Osteocyte (in vitro differentiated cells): ENCODE measurements around the gene VPS13A. TPM values are rescaled to one million over a fixed set of nuclear protein-coding genes. Genes with fewer than 3 reads are reported as not detected.

ENCODE experiments used
- DNase-seq: peaks from one replicate; pipeline ENCODE4 v3.0.0; 2021; ENCODE audit warnings: mixed read lengths; ENCODE audit not compliant: unreplicated experiment; ENCODE audit errors: extremely low spot score
- H3K27ac Mint-ChIP-seq: one replicate; pipeline ENCODE4 v1.8.0; 2021; ENCODE audit warnings: mild to moderate bottlenecking, mixed read lengths; ENCODE audit not compliant: unreplicated experiment
- H3K27me3 Mint-ChIP-seq: one replicate; pipeline ENCODE4 v1.8.0; 2021; ENCODE audit warnings: mixed read lengths; ENCODE audit not compliant: unreplicated experiment
- H3K36me3 Mint-ChIP-seq: one replicate; pipeline ENCODE4 v1.8.0; 2021; ENCODE audit warnings: mixed read lengths; ENCODE audit not compliant: unreplicated experiment
- H3K4me1 Mint-ChIP-seq: one replicate; pipeline ENCODE4 v1.8.0; 2021; ENCODE audit warnings: mixed read lengths; ENCODE audit not compliant: unreplicated experiment
- H3K4me3 Mint-ChIP-seq: one replicate; pipeline ENCODE4 v1.8.0; 2021; ENCODE audit warnings: mild to moderate bottlenecking, moderate library complexity, mixed read lengths; ENCODE audit not compliant: unreplicated experiment
- H3K9me3 Mint-ChIP-seq: one replicate; pipeline ENCODE4 v1.8.0; 2021; ENCODE audit warnings: mixed read lengths; ENCODE audit not compliant: unreplicated experiment
- total RNA-seq: library from RNA; stranded (reverse); gene quantifications from 2 replicates; pipeline ENCODE4 v1.2.1, GENCODE V29; 2021
- TF ChIP-seq, protein P1 (sequence below): fragments of 200-600 bp; sonication (generic); IDR thresholded peaks from 2 replicates; pipeline ENCODE4 v1.5.0; 2021; ENCODE audit warnings: antibody characterized with exemption, mild to moderate bottlenecking, moderate library complexity

The VPS13A gene
- total RNA-seq, 1 donor from 2014 or later: 31.4 TPM

DNA sequence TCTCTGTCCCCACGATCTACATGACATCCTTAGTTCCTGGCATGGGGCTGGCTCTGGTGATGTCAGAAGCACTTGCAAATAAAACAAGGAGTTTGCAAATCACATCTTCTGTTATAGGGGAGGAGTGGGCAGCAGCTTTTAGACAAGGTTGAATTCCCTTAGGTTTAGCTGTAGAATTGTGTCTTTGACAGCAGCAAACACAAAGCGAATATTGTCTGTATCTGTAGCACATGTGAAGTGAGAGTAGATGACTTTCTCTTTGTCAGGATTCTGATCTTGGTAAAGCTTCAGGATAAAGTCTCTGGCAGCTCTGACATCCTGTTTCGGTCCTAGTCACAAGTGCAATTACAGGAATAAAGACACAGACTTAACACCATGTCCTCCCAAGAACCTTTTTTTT, 246.5 kb downstream of the VPS13A start:
- H3K9me3 Mint-ChIP-seq: no peaks in the 10 kb centered on the region
- H3K27ac Mint-ChIP-seq: no peak overlapping the region
- no peak overlapping the region for H3K4me3 Mint-ChIP-seq
- DNase-seq: no peak
- no peaks in the 10 kb centered on the region for H3K36me3 Mint-ChIP-seq
- H3K27me3 Mint-ChIP-seq: no peaks in the 10 kb centered on the region
- peaks cover 3% of the 10 kb centered on the region for H3K4me1 Mint-ChIP-seq
- TF ChIP-seq, protein P1, sequence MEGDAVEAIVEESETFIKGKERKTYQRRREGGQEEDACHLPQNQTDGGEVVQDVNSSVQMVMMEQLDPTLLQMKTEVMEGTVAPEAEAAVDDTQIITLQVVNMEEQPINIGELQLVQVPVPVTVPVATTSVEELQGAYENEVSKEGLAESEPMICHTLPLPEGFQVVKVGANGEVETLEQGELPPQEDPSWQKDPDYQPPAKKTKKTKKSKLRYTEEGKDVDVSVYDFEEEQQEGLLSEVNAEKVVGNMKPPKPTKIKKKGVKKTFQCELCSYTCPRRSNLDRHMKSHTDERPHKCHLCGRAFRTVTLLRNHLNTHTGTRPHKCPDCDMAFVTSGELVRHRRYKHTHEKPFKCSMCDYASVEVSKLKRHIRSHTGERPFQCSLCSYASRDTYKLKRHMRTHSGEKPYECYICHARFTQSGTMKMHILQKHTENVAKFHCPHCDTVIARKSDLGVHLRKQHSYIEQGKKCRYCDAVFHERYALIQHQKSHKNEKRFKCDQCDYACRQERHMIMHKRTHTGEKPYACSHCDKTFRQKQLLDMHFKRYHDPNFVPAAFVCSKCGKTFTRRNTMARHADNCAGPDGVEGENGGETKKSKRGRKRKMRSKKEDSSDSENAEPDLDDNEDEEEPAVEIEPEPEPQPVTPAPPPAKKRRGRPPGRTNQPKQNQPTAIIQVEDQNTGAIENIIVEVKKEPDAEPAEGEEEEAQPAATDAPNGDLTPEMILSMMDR: no peak

- H3K9me3 Mint-ChIP-seq: no peaks in the 10 kb centered on the region
- no peak overlapping the region for H3K4me3 Mint-ChIP-seq
- H3K27ac Mint-ChIP-seq: no peak overlapping the region
- peaks cover 2% of the 10 kb centered on the region for H3K4me1 Mint-ChIP-seq
- H3K36me3 Mint-ChIP-seq: no peaks in the 10 kb centered on the region
- no peaks in the 10 kb centered on the region for H3K27me3 Mint-ChIP-seq
- TF ChIP-seq, protein P1: no peak
- no peak for DNase-seq
These were observed 247.7 kb downstream of the VPS13A start for GRCh38 chr9:77424993-77425392.

- DNase-seq: no peak
- Mint-ChIP-seq H3K4me3 (no peak overlapping the region), H3K27ac (no peak overlapping the region), H3K4me1 (peaks cover 2% of the 10 kb centered on the region), H3K36me3 (no peaks in the 10 kb centered on the region), H3K27me3 (no peaks in the 10 kb centered on the region), H3K9me3 (no peaks in the 10 kb centered on the region)
- TF ChIP-seq, protein P1: no peak
These were observed 249.4 kb downstream of the VPS13A start for GRCh38 chr9:77426712-77427111.

DNA sequence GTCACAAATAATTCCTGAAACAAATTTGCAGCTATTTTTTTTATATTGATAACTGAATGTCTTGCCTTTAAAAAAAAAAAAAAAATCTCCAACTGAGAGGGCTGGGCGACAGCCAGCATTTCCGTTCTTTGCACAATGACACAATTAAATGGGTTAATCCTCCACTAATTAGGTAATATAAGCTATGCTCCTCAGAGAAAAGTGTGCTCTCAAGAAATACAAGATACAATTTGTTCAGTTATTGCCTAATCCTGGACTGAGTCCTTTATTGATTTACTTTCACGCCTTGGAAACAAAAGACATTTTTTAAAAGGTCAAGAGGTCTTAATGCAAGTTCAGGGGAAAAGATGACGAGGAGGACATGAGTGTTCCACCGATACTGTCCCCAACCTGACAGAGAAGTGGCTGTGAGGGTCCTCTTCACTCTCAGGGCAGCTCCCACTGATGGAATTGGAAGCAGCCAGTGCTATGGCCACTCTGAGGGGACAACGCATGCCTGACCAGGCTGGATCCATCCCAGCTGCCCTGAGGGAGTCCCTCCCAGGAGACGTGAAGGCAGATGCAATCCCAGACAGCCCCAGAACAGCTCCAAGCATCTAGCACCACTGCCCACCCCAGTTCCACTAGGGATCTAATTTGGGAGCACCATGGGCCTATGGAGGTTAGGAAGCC, 250.1 kb downstream of the VPS13A start:
- TF ChIP-seq, protein P1: no peak
- Mint-ChIP-seq H3K4me3 (no peak overlapping the region), H3K4me1 (no peaks in the 10 kb centered on the region), H3K9me3 (no peaks in the 10 kb centered on the region), H3K27ac (no peak overlapping the region), H3K36me3 (no peaks in the 10 kb centered on the region), H3K27me3 (no peaks in the 10 kb centered on the region)
- no peak for DNase-seq

- no peak for DNase-seq
- H3K4me1 Mint-ChIP-seq: peaks cover 4% of the 10 kb centered on the region
- peaks cover 4% of the 10 kb centered on the region for H3K27me3 Mint-ChIP-seq
- H3K4me3 Mint-ChIP-seq: no peak overlapping the region
- no peak overlapping the region for H3K27ac Mint-ChIP-seq
- TF ChIP-seq, protein P1: no peak
- H3K36me3 Mint-ChIP-seq: no peaks in the 10 kb centered on the region
- no peaks in the 10 kb centered on the region for H3K9me3 Mint-ChIP-seq
These were observed 252.6 kb downstream of the VPS13A start for GRCh38 chr9:77429928-77430327.
